MV-4-11 (cell line): ENCODE results near the gene UQCRQ.

Experiments used
- DNase-seq: peaks from one replicate; lab custom pipeline; 2025; lab: John Stamatoyannopoulos, UW

The UQCRQ gene

DNA sequence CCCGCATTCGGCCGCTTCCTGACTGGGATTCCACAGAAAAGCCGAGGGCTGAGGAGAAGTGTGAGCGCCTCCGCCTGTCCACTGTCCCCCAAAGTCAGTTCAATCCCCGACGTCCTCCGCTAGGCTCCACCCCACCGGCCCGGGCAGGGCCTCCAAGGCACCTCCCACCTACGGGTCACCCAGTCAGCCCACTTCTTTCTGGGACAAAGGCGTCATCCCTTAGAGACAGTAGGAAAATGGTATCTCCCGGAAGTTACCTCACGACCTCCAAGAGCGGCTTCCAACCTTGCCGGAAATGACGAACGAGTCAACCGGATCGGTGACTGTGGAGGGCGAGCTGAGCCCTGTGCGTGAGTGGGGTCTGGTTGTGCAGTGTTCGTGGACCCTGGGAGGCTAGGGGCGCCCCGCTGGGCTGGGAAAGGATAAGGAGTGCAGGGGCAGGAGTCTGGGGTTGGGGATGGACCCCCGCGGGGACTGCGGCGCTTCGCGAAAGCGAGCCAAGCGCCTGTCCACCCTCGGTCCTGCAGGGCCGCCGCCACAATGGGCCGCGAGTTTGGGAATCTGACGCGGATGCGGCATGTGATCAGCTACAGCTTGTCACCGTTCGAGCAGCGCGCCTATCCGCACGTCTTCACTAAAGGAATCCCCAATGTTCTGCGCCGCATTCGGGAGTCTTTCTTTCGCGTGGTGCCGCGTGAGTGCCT is at the start of gene UQCRQ, which contains the start of gene GDF9:
Gene UQCRQ, plus strand, starts transcription at position 301 of the 704 bp plus-strand sequence. Its CDS starts 240 bp downstream, at position 541.
Gene GDF9, minus strand, starts transcription at position 128 of the 704 bp plus-strand sequence. CDS start 1,936 bp downstream, outside the sequence.
- peak; percentile 99 for DNase-seq

GRCh38 chr5:132817011-132817410 is 49.4 kb upstream of the UQCRQ start:
- no peak for DNase-seq

DNA sequence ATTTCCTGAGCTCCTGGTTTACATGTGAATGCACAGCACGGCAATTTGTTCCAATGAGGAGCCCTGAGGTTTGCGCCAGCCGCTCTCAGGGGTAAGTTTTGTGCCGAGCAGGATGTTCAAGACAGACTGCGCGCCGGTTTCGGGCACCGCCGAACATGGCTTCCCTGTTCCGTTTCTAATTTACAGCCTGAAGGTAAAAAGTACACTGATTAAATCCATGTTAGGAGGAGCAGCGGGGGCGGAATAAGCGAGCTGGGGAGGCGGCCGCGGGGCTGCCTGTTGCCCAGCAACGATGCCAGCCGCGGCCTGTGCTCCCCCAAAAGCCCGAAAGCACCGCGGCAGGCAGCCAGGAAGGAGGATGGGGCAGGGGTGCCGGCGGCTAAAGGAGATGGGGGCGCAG is 47.0 kb upstream of the UQCRQ start:
- no peak for DNase-seq

DNA sequence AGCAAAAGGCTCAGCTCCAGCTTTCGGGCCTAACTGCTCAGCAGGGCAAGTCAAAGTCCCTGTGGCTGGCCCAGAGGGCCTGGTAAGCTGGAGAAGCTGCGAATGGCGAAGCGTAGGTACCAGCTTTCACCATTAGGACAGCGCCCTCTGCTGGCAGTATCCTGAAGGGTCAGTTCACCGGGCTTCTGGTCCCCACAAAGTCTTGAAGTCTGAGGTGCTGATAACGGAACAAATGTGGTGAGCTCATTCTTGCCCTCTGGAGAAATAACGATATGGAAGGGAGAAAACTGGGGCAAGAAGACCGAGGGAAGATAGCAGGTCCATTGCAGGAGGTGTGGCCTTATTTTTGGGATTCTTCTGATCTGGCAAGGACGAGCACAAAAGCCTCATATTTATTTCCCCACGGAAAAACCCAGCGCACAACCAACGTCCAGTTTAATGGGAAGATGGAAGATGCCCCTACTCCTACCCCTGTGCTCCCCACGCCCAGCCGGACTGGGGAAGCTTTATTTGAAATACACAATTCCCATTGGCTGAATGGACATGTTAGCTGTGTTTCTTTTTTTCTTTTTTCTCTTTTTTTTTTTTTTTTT is 46.2 kb upstream of the UQCRQ start:
- DNase-seq, result peak; percentile 79

GRCh38 chr5:132821350-132821749 is 45.1 kb upstream of the UQCRQ start:
- no peak for DNase-seq

DNA sequence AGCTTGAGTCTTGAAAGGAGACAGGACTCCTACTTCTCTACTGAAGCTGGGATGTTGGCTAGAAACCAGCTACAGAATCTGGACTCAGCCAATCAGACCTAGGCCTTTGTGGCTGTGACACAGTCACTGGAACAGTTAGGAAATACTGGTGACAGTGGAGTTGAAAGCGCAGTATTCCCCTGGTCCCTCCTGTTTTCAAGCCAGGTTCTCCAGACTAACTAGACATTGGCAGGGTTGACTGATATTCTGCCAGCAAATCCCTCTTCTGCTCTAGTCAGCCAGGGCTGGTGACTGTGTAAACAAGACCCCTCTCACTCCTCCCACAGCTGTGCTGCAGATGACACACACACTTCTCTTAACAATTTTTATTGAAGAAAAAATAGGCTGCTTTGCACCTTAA is 44.7 kb upstream of the UQCRQ start:
- DNase-seq, result peak; percentile 32

DNA sequence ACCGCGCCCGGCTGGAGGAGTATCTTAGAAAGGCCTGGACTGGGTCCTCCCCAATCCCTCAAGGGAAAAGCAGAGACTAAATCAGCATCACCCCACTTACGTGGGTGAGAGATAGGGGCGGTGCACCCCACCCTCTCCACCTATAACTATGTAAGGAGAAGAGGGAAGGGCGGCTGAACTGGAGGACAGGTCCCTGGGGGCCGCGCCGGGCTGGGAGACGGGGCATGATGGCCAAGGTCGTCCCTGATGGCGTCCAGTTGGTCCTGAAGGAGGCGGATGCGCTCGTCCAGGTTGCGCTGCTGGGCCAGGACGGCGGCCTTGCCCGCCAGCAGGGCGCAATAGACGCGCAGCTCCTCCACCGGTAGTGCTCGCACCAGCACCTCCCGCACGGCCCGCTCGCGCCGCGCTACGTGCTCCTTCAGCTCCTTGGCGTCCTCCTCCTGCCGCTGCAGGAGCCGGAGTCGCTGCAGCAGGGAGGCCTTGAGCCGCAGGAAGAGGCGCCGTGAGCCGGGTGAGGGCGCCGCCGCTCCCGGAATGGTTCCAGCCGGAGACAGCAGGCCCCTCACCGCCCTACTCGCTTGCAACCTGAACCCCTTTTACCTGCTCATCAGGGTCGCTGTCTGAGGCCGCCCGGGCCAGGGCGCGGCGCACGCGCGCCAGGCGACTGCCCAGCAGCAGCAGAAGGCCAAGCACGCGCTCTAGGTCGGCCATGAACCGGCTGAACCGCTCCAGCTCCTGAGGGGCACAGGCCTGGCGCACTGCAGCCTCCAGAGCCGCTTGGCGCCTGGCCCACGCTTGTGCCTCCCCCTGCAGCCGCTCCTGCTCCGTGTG is 43.6 kb upstream of the UQCRQ start:
- no peak for DNase-seq

DNA sequence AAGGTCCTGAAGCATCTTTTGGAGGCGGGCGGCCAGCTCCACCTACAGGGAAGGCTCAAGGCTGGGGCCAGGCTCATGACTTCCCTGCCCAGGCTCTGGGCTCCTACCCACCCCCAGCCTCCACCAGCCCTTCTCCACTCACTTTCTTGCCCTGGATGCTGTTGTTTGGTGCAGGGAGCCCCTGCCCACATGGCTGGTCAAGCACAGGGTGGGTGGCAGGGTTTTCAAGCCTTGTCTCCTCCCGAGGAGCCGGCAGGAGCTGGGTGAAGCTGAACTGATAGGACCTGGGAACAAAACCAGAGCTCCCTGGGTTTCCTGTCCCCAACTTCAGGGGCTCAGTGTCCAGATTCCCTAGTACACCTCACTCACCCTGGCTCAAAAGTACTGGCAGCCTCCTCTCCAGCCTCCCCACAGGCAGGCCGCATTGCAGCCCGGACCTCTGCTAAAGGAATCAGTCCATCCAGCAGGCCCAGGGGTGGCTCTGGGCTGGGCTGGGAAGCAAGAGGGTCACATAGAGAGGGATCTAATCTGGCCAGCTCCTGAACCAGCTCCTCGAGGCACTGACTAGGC is 42.9 kb upstream of the UQCRQ start:
- no peak for DNase-seq

- no peak for DNase-seq
These were observed 42.0 kb upstream of the UQCRQ start for GRCh38 chr5:132824426-132824825.

GRCh38 chr5:132825033-132825833 is 41.2 kb upstream of the UQCRQ start:
- no peak for DNase-seq

- DNase-seq, result no peak
These were observed 40.5 kb upstream of the UQCRQ start for GRCh38 chr5:132825834-132826391.

DNA sequence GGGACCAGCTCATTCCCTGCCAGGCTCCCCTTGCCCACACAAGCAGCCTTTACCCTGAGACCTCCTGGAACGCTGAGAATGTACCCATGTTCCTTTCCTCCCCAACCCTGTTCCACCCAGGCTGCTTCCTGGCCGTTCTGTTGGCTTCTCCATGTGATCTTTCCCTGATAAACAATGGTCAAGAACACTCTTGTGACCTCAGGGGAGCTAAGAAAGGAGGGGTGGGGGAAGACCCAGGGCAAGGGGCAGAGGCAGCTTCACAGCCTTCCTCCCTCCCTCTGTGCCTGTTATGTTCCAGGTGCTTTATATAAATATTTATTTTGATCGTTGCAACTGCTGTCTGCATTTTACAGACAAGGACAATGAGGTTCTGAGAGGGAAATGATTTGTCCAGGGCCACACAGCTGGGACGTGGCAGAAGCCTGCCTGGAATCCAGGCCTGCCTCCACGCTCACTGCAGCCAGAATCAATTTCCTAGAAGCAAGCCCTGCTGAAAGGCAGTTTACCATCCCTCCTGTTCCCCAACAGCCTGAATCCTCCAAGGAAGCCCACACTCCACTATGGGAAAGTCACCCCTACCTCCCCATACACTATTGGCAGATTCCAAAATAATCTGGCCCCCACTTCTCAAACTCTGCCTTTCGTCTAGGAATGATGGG is 39.9 kb upstream of the UQCRQ start:
- DNase-seq, result no peak

DNA sequence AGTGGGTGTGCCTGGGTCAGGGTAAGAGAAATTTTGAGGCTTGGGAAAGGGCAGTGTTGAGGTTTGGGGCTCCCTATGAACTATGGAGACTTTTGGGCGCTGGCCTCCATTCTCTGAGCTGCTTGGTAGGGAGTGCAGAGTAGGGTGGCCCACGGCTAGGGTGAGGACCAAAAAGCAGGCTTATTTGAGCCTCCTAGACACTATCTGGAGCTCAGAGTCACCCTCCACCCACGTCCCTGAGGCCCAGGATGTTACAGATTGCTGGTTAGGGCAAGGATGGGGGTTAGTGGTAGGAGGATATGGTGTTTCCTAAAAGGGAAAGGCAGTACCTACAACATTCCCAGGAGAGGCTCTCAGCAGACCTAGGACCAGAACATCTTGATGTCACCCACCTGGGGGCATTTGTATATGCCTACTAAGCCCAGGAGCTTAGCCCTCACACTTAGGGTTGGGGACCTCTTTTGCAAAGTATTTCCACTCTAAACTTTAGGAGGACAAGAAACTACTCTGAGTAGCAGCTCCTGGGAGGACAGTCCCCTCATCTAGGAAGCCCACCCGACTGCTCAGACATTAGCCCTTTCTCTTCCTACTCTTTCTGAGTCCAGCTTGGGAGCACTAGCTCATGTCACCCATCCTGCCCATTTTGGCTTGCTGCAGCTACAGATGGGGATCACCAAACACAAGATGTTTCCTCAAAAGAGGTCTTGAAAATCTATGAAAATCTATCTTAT is 38.3 kb upstream of the UQCRQ start:
- no peak for DNase-seq

- DNase-seq, result no peak
These were observed 37.5 kb upstream of the UQCRQ start for GRCh38 chr5:132828846-132829494.

GRCh38 chr5:132829742-132830435 is 36.6 kb upstream of the UQCRQ start:
- peak; percentile 20 for DNase-seq

DNA sequence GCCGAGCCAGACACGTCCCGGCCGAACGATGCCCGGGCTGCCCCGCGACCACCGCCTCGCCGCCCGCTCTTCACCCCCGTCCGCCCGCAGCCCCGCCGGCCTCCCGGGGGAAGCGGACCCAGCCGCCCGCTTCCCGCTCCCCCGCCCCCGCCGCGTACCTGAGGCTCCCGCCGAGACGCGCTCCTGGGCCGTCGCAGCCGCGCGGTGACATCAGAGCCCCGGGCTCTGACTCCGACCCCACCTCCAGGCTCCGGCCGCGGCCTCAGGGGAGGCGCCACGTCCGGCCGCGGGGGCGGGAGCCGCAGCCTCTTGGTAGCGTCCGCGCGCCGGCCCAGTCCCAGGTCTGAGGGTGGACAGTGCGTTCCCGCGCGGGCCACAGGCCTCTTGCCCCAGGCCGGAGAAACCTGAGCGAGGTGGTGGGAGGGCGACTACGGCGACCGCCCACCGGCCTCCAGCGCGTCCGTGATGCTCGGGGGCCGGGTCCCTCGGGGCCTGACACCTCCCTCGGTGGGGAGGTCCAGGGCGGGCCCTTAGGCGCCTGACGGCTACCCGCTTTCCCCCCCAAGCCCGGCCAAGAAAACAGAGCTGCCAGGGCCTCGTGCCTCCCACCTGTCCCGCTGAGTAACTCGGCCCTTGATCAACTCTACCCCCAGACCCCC is 35.9 kb upstream of the UQCRQ start, which contains the start of gene SHROOM1:
Gene SHROOM1, minus strand, starts transcription at position 212 of the 659 bp plus-strand sequence. CDS start 4,507 bp downstream, outside the sequence.
- no peak for DNase-seq

GRCh38 chr5:132831095-132831860 is 35.2 kb upstream of the UQCRQ start:
- no peak for DNase-seq
